Measurements from ENCODE around the gene RBM33.

RBM33 gene

GRCh38 chr7:155669717-155670505 lies 25.4 kb downstream of the RBM33 start:
- TF ChIP-seq CTCF (conservative IDR thresholded peaks at IDR 0.05; ENCODE audit: low read depth, low read length), result no peak
- H3K27ac ChIP-seq, result no peak overlapping the region
- H3K79me2 ChIP-seq (ENCODE audit: insufficient read depth, low read depth), result peaks cover 80% of the 10 kb centered on the region
- no peak overlapping the region for H2AFZ ChIP-seq (ENCODE audit: low read depth)
- peaks cover 31% of the 10 kb centered on the region; the same call in 1 of the 2 replicates for H4K20me1 ChIP-seq (ENCODE audit: insufficient read depth)
- H3K9ac ChIP-seq, result no peak overlapping the region
- no peak overlapping the region for H3K4me3 ChIP-seq (IDR thresholded peaks at IDR 0.05; ENCODE audit: insufficient read depth, low read depth, low read length)
- no peaks in the 10 kb centered on the region; the same call in 1 of the 2 replicates for H3K36me3 ChIP-seq (ENCODE audit: insufficient read depth)
- H3K4me1 ChIP-seq (ENCODE audit: low read depth, poor library complexity, severe bottlenecking), result no peaks in the 10 kb centered on the region
- H3K27me3 ChIP-seq (ENCODE audit: insufficient read depth, low read depth), result no peaks in the 10 kb centered on the region
- H3K4me2 ChIP-seq, result no peak overlapping the region

- no peak overlapping the region for H3K27ac ChIP-seq
- H3K36me3 ChIP-seq (ENCODE audit: insufficient read depth), result no peaks in the 10 kb centered on the region; the same call in 1 of the 2 replicates
- H3K4me3 ChIP-seq (IDR thresholded peaks at IDR 0.05; ENCODE audit: insufficient read depth, low read depth, low read length), result no peak overlapping the region
- no peak overlapping the region for H3K9ac ChIP-seq
- H3K79me2 ChIP-seq (ENCODE audit: insufficient read depth, low read depth), result peaks cover 76% of the 10 kb centered on the region
- H4K20me1 ChIP-seq (ENCODE audit: insufficient read depth), result peaks cover 27% of the 10 kb centered on the region; the same call in 1 of the 2 replicates
- H3K4me2 ChIP-seq, result no peak overlapping the region
- TF ChIP-seq CTCF (conservative IDR thresholded peaks at IDR 0.05; ENCODE audit: low read depth, low read length), result no peak
- peaks cover 2% of the 10 kb centered on the region for H3K4me1 ChIP-seq (ENCODE audit: low read depth, poor library complexity, severe bottlenecking)
- no peaks in the 10 kb centered on the region for H3K27me3 ChIP-seq (ENCODE audit: insufficient read depth, low read depth)
- no peak overlapping the region for H2AFZ ChIP-seq (ENCODE audit: low read depth)
Measured at GRCh38 chr7:155670521-155670920, 26.1 kb downstream of the RBM33 start.

GRCh38 chr7:155674556-155674955 lies 30.1 kb downstream of the RBM33 start:
- Histone ChIP-seq H3K4me2 (no peak overlapping the region), H3K4me3 (IDR thresholded peaks at IDR 0.05; ENCODE audit: insufficient read depth, low read depth, low read length) (no peak overlapping the region), H2AFZ (ENCODE audit: low read depth) (no peak overlapping the region), H3K27me3 (ENCODE audit: insufficient read depth, low read depth) (no peaks in the 10 kb centered on the region), H3K27ac (no peak overlapping the region), H3K9ac (no peak overlapping the region), H3K79me2 (ENCODE audit: insufficient read depth, low read depth) (peaks cover 72% of the 10 kb centered on the region; the same call in 1 of the 2 replicates), H3K36me3 (ENCODE audit: insufficient read depth) (no peaks in the 10 kb centered on the region), H3K4me1 (ENCODE audit: low read depth, poor library complexity, severe bottlenecking) (peaks cover 23% of the 10 kb centered on the region), H4K20me1 (ENCODE audit: insufficient read depth) (0 out of 2 replicates have a peak, but pooled peaks cover 4% of the 10 kb centered on the region)
- TF ChIP-seq CTCF (conservative IDR thresholded peaks at IDR 0.05; ENCODE audit: low read depth, low read length), result no peak

GRCh38 chr7:155676052-155676451 lies 31.6 kb downstream of the RBM33 start:
- Histone ChIP-seq H3K4me2 (no peak overlapping the region), H3K9ac (no peak overlapping the region), H3K27me3 (ENCODE audit: insufficient read depth, low read depth) (no peaks in the 10 kb centered on the region), H3K4me1 (ENCODE audit: low read depth, poor library complexity, severe bottlenecking) (peaks cover 23% of the 10 kb centered on the region), H4K20me1 (ENCODE audit: insufficient read depth) (peaks cover under 1% of the 10 kb centered on the region; the same call in 1 of the 2 replicates), H2AFZ (ENCODE audit: low read depth) (no peak overlapping the region), H3K36me3 (ENCODE audit: insufficient read depth) (no peaks in the 10 kb centered on the region), H3K4me3 (IDR thresholded peaks at IDR 0.05; ENCODE audit: insufficient read depth, low read depth, low read length) (no peak overlapping the region), H3K79me2 (ENCODE audit: insufficient read depth, low read depth) (peaks cover 65% of the 10 kb centered on the region; the same call in 1 of the 2 replicates), H3K27ac (no peak overlapping the region)
- TF ChIP-seq CTCF (conservative IDR thresholded peaks at IDR 0.05; ENCODE audit: low read depth, low read length), result no peak

Data from KMS-11 (cell line).